AG09319 (cell line): ENCODE results near the gene DENND5A.
"Not testable (repeated sequence)": the region's sequence is repeated elsewhere in the genome, so short reads cannot be mapped to it uniquely, and the experiment has no call there.

ENCODE experiments used
- DNase-seq: peaks from one replicate; pipeline ENCODE4 v3.0.0-alpha.2; 2010; ENCODE audit warnings: low read depth; ENCODE audit errors: extremely low read depth
- TF ChIP-seq, protein P1 (sequence below): IDR thresholded peaks from 2 replicates; pipeline ENCODE4 v1.5.1; 2011; ENCODE audit warnings: low read depth, mild to moderate bottlenecking, inconsistent platforms, low read length, moderate library complexity

Gene DENND5A

DNA sequence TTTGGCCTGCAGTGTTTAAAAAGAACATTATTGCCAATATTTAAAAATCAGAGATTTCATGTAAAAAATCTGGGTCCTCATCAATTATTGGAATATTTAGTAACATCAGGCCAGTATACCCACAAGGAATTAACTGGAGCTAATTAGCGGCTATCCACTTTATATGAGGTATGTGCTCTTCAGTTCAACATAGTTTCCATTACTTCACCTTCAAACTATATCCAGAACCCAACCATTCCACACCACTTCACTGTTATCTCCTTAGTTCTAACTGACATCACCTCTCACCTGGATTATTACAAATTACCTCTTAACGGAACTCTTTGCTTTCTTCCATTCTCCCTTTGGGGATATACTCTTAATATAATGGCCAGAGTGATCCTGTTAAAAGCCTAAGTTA, 64.7 kb downstream of the DENND5A start:
- no peak for DNase-seq
- TF ChIP-seq, protein P1, sequence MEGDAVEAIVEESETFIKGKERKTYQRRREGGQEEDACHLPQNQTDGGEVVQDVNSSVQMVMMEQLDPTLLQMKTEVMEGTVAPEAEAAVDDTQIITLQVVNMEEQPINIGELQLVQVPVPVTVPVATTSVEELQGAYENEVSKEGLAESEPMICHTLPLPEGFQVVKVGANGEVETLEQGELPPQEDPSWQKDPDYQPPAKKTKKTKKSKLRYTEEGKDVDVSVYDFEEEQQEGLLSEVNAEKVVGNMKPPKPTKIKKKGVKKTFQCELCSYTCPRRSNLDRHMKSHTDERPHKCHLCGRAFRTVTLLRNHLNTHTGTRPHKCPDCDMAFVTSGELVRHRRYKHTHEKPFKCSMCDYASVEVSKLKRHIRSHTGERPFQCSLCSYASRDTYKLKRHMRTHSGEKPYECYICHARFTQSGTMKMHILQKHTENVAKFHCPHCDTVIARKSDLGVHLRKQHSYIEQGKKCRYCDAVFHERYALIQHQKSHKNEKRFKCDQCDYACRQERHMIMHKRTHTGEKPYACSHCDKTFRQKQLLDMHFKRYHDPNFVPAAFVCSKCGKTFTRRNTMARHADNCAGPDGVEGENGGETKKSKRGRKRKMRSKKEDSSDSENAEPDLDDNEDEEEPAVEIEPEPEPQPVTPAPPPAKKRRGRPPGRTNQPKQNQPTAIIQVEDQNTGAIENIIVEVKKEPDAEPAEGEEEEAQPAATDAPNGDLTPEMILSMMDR: no peak

DNA sequence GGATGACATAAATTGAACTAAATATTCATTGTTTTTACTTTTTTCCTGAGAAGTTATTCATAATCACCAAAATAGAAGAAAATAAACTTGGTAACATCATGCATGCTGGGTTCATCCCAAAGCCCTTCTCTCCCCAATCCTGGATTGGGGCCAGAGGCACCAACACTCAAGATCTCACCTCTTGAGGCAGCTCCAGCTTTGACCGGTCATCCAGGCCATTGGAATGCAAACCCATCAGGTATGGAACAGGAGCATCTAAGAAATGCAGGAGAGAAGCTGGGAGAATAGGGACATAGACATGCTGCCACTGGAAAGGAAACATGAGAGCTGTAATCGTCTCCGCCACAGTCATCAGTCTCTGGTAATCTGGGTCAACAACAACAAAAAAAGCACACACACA, 71.8 kb downstream of the DENND5A start:
- no peak for DNase-seq
- TF ChIP-seq, protein P1: no peak

DNA sequence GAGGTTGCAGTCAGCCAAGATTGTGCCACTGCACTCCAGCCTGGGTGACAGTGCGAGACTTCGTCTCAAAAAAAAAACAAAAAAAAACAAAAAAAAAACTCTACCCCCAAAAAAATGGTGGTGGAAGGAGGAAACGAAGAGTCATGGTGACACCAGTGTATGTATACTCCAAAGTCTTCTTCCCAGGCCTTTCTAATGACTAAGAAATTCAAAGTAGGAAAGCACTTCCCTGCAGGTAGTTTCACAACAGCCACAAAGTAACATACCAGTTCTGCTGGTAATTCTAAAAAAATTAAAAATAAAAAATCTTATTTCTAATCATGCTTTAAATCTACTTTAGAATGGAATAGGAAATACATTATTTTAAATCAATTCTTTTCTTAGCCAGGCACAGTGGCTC, 72.6 kb downstream of the DENND5A start:
- no peak for DNase-seq

DNA sequence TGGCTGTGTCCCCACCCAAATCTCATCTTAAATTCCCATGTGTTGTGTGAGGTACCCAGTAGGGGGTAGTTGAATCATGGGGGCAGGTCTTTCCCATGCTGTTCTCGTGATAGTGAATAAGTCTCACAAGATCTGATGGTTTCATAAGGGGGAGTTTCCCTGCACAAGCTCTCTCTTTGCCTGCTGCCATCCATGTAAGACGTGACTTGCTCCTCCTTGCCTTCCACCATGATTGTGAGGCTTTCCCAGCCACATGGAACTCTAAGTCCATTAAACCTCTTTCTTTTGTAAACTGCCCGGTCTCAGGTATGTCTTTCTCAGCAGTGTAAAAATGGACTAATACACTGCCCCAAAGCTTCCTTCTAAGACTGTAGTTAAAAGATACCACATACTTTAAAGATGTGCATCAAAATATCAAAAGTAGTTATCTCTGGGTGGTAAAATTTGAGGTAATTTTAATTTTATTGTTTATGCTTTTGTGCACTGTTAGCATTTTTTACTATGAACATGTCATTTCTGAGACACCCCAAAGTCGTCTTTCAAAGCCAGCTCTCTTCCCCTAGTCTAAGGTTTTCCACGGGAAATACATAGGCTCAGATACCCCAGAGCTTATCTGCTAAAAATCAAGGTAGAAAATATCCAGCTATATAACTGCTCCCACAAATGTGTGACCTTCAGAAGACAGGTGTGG, 74.7 kb downstream of the DENND5A start:
- DNase-seq: not testable (repeated sequence)

More for the DNA sequence above, 72.6 kb downstream of the DENND5A start:
- TF ChIP-seq, protein P1: no peak

DNA sequence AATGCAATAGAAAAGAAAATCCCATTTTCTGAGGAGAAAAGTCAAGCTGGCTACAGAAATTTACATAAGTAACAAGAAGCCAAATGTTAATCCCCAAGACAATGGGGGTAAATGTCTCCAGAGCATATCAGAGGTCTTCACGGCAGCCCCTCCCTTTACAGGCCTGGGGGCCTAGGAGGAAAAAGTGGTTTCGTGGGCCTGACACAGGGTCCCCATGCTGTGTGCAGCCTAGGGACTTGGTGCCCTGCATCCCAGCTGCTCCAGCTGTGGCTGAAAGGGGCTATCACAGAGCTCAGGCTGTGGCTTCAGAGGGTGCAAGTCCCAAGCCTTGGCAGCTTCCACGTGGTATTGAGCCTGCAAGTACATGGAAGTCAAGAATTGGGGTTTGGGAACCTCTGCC, 76.3 kb downstream of the DENND5A start:
- DNase-seq: not testable (repeated sequence)

DNA sequence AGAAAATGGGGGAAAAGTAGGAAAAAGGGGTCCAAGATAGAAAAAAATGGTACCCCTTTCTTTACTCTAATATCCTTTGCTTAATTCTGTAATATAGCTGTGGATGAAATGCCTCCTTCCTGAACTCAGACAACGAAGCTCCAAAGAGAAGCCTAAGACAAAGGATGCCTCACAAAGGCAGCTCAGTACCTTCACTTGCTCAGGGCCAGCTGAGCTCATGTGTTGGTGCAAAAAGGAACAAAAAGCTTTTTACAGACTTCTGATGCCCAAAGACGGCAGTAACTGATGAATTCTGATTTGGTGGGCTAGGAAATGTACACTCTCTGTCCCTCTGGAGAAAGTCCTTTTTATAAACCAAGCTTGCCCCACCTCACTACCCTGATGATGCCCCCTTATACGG, 77.5 kb downstream of the DENND5A start:
- TF ChIP-seq, protein P1: no peak
- DNase-seq: no peak

DNA sequence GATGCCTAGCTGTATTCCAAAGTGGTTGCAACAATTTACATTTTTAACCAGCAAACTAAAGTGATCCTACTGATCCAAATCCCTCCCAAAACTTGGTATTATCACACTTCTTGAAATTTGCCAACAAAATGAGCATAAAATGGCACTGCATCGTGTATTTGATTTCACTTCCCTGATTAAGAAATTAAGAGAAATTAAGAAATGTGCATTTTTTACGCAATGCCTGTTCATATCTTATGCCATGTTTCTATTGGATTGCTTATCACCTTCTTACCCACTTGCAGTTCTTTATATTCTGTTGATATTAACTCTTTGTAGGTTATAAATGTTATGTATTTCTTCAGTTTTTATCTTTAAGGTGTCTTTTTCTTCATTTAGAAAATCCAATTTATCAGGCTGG, 80.6 kb downstream of the DENND5A start:
- DNase-seq: no peak
- TF ChIP-seq, protein P1: no peak

DNA sequence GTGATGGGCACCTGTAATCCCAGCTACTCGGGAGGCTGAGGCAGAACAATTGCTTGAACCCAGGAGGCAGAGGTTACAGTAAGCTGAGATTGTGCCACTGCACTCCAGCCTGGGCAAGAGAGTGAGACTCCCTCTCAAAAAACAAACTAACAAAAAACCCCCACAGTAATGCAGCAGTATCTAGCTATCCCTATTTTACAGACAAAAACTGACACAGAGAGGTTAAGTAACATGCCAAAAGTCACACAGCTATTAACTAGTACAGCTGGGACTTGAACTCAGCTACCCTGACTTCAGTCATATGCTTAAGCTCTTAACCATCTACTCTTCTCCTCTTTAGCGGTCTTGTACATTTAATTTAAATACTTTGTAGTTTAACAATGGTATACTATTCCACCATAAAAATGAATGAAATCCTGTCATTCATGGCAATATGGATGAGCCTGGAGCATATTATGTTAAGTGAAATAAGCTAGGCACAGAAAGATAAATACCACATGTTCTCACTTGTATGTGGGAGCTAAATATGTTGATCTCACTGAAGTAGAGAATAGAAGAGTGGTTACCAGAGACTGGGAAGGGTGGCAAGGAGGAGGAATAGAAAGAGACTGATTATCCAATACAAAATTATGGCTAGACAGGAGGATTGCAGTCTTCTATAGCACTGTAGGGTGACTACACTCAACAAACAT, 82.8 kb downstream of the DENND5A start:
- no peak for DNase-seq
- TF ChIP-seq, protein P1: no peak
